ENCODE results near the gene SULT6B1. TPM values are rescaled to one million over a fixed set of nuclear protein-coding genes. Genes with fewer than 3 reads are reported as not detected.
"Not testable (repeated sequence)": the region's sequence is repeated elsewhere in the genome, so short reads cannot be mapped to it uniquely, and the experiment has no call there.

The SULT6B1 gene
- total RNA-seq, 6 experiments from 2014 or later, result not detected

GRCh38 chr2:37226863-37227262 is 38.4 kb upstream of the SULT6B1 start:
- Histone ChIP-seq H3K36me3 (peaks cover 0 to 29% (median 5%) of the 10 kb centered on the region in 4 donors), H3K27me3 (no peaks in the 10 kb centered on the region), H3K27ac (no peak overlapping the region), H3K9me3 (no peaks in the 10 kb centered on the region), H3K4me1 (peaks cover 0 to 11% (median 4%) of the 10 kb centered on the region in 4 donors), H3K4me3 (no peak overlapping the region)
- ATAC-seq (no peak), DNase-seq (no peak)
- TF ChIP-seq CTCF (IDR thresholded peaks at IDR 0.05) (no peak), POLR2A (IDR thresholded peaks at IDR 0.05) (no peak)
- intact Hi-C loops (cut with DNase I), result no loop called here
- 90% methylated on average over 4 of the region's 4 CpGs for whole genome bisulfite sequencing (ENCODE audit: insufficient coverage, low coverage, low lambda C conversion rate, missing lambda C conversion rate)

- H3K4me3 ChIP-seq; H3K27ac ChIP-seq; DNase-seq; ATAC-seq; H3K27me3 ChIP-seq; intact Hi-C loops (cut with DNase I); H3K9me3 ChIP-seq; H3K4me1 ChIP-seq: not testable (repeated sequence)
- no CpG with 5 or more reads among the region's 2 CpGs for WGBS (ENCODE audit: insufficient coverage, low coverage, low lambda C conversion rate, missing lambda C conversion rate)
- H3K36me3 ChIP-seq, result peaks cover 0 to 45% (median 5%) of the 10 kb centered on the region in 4 donors
Measured at GRCh38 chr2:37225129-37225528, 36.7 kb upstream of the SULT6B1 start.

GRCh38 chr2:37224063-37224462 is 35.6 kb upstream of the SULT6B1 start:
- H3K36me3 ChIP-seq, result peaks cover 0 to 53% (median 5%) of the 10 kb centered on the region in 4 donors
- intact Hi-C loops (cut with DNase I), result no loop called here
- no peak overlapping the region for H3K4me3 ChIP-seq
- no peaks in the 10 kb centered on the region for H3K9me3 ChIP-seq
- H3K4me1 ChIP-seq, result no peaks in the 10 kb centered on the region
- 100% methylated on average over 1 of the region's 1 CpG for WGBS (ENCODE audit: insufficient coverage, low coverage, low lambda C conversion rate, missing lambda C conversion rate)
- no peak for DNase-seq
- no peak for ATAC-seq
- no peaks in the 10 kb centered on the region for H3K27me3 ChIP-seq
- no peak overlapping the region for H3K27ac ChIP-seq
- TF ChIP-seq CTCF (IDR thresholded peaks at IDR 0.05) (no peak), POLR2A (IDR thresholded peaks at IDR 0.05) (no peak)

- ATAC-seq, result no peak
- WGBS (ENCODE audit: insufficient coverage, low coverage, low lambda C conversion rate, missing lambda C conversion rate), result 100% methylated on average over 2 of the region's 4 CpGs
- Histone ChIP-seq H3K9me3 (no peaks in the 10 kb centered on the region), H3K36me3 (peaks cover 0 to 49% (median 3%) of the 10 kb centered on the region in 4 donors), H3K27ac (no peak overlapping the region), H3K27me3 (no peaks in the 10 kb centered on the region), H3K4me3 (no peak overlapping the region), H3K4me1 (no peaks in the 10 kb centered on the region)
- intact Hi-C loops (cut with DNase I), result no loop called here
- no peak for TF ChIP-seq CTCF (IDR thresholded peaks at IDR 0.05)
- no peak for TF ChIP-seq POLR2A (IDR thresholded peaks at IDR 0.05)
- no peak for DNase-seq
Measured at GRCh38 chr2:37223131-37223530, 34.7 kb upstream of the SULT6B1 start.

- no peak overlapping the region for H3K4me3 ChIP-seq
- ATAC-seq (no peak), DNase-seq (no peak)
- intact Hi-C loops (cut with DNase I), result no loop called here
- 91% methylated on average over 4 of the region's 4 CpGs for WGBS (ENCODE audit: insufficient coverage, low coverage, low lambda C conversion rate, missing lambda C conversion rate)
- no peaks in the 10 kb centered on the region for H3K4me1 ChIP-seq
- H3K27me3 ChIP-seq, result no peaks in the 10 kb centered on the region
- H3K27ac ChIP-seq, result no peak overlapping the region
- no peaks in the 10 kb centered on the region for H3K9me3 ChIP-seq
- no peak for TF ChIP-seq POLR2A (IDR thresholded peaks at IDR 0.05)
- TF ChIP-seq CTCF (IDR thresholded peaks at IDR 0.05), result no peak
- H3K36me3 ChIP-seq, result peaks cover 0 to 55% (median 6%) of the 10 kb centered on the region in 4 donors
Measured at GRCh38 chr2:37219046-37219445, 30.6 kb upstream of the SULT6B1 start.
